SK-N-SH (cell line): Measurements from ENCODE around the gene C19orf81. TPM values are rescaled to one million over a fixed set of nuclear protein-coding genes. Genes with fewer than 3 reads are reported as not detected.

Source experiments
- CTCF ChIA-PET: fragments of 300-600, 350-600 bp; formaldehyde crosslinking; extraction: SDS; loops from one replicate; lab custom pipeline; 2021; lab: Yijun Ruan, JAX
- POLR2A ChIA-PET: fragments of 350-600 bp; sonication (Branson Sonifier 250); formaldehyde crosslinking; extraction: SDS; loops from one replicate; lab custom pipeline; 2020; ENCODE audit warnings: antibody characterized with exemption, inconsistent platforms; lab: Yijun Ruan, JAX
- DNase-seq: peaks from one replicate; pipeline ENCODE4 v3.0.0; 2012
- H2AFZ ChIP-seq: fragments of 200-600 bp; sonication (generic); 2 replicates; pipeline ENCODE4 v1.8.1; 2016; ENCODE audit warnings: antibody characterized with exemption, mild to moderate bottlenecking, low read depth
- H3F3A ChIP-seq: fragments of 200-600 bp; sonication (generic); replicated peaks from 2 replicates; pipeline ENCODE3; 2016; ENCODE audit warnings: antibody characterized with exemption, mild to moderate bottlenecking; ENCODE audit not compliant: insufficient read depth
- H3K27ac ChIP-seq, 2 experiments: fragments of 200-500 bp in 1 of 2; fragments of 200-600 bp in 1 of 2; sonication (Bioruptor generic) in 1 of 2; sonication (generic), shearing (Covaris generic) in 1 of 2; 2 replicates each; pipeline versions ENCODE4 v1.5.1 to v1.6.1; 2014 to 2016; ENCODE audit warnings: low read depth in 2 of 2, inconsistent platforms in 1 of 2, low read length in 1 of 2, mild to moderate bottlenecking in 1 of 2, mixed read lengths in 1 of 2
- H3K27me3 ChIP-seq: fragments of 200-600 bp; sonication (generic), shearing (Covaris generic); 2 replicates; pipeline ENCODE4 v1.6.1; 2016; ENCODE audit warnings: mixed run types; ENCODE audit not compliant: insufficient read depth
- H3K36me3 ChIP-seq, 2 experiments: fragments of 200-500 bp in 1 of 2; fragments of 200-600 bp in 1 of 2; sonication (Bioruptor generic) in 1 of 2; sonication (generic) in 1 of 2; replicated peaks in 1 of 2; 2 replicates each; pipeline versions ENCODE3 to v1.5.1; 2014 to 2016; ENCODE audit warnings: low read length in 1 of 2, mild to moderate bottlenecking in 1 of 2; ENCODE audit not compliant: insufficient read depth in 2 of 2, control insufficient read depth in 1 of 2
- H3K4me1 ChIP-seq, 2 experiments: fragments of 200-500 bp in 1 of 2; fragments of 200-600 bp in 1 of 2; sonication (Bioruptor generic) in 1 of 2; sonication (generic), shearing (Covaris generic) in 1 of 2; 2 replicates each; pipeline versions ENCODE4 v1.5.1 to v1.6.1; 2014 to 2016; ENCODE audit warnings: low read depth in 1 of 2, low read length in 1 of 2, mixed run types in 1 of 2; ENCODE audit not compliant: insufficient read depth in 2 of 2, control insufficient read depth in 1 of 2
- H3K4me2 ChIP-seq: fragments of 200-600 bp; sonication (generic), shearing (Covaris generic); 2 replicates; pipeline ENCODE4 v1.6.1; 2017; ENCODE audit warnings: mixed run types
- H3K4me3 ChIP-seq, 2 experiments: fragments of 200-500 bp in 1 of 2; fragments of 200-600 bp in 1 of 2; sonication (Bioruptor generic) in 1 of 2; sonication (generic), shearing (Covaris generic) in 1 of 2; 2 replicates each; pipeline versions ENCODE4 v1.5.1 to v1.8.1; 2014 to 2016; ENCODE audit warnings: low read depth in 2 of 2, inconsistent platforms in 1 of 2, low read length in 1 of 2, mild to moderate bottlenecking in 1 of 2, mixed read lengths in 1 of 2, moderate library complexity in 1 of 2
- H3K79me2 ChIP-seq: fragments of 200-600 bp; sonication (generic); 2 replicates; pipeline ENCODE4 v1.8.1; 2017; ENCODE audit warnings: mild to moderate bottlenecking; ENCODE audit not compliant: insufficient read depth
- H3K9ac ChIP-seq: fragments of 200-600 bp; sonication (generic); 2 replicates; pipeline ENCODE4 v1.6.1; 2017; ENCODE audit warnings: mixed run types
- H3K9me2 ChIP-seq: fragments of 200-600 bp; sonication (generic); 2 replicates; pipeline ENCODE4 v1.6.1; 2017; ENCODE audit warnings: mixed run types
- H3K9me3 ChIP-seq: fragments of 200-600 bp; sonication (generic); 2 replicates; pipeline ENCODE4 v1.6.1; 2017; ENCODE audit warnings: mixed run types, mild to moderate bottlenecking, moderate library complexity
- H4K20me1 ChIP-seq: fragments of 200-600 bp; sonication (generic); 2 replicates; pipeline ENCODE4 v1.6.1; 2017; ENCODE audit warnings: mild to moderate bottlenecking, mixed run types; ENCODE audit not compliant: insufficient read depth
- CTCF ChIP-seq: fragments of 200-600 bp; sonication (generic); IDR thresholded peaks from 2 replicates; pipeline ENCODE4 v1.6.1; 2017; ENCODE audit warnings: antibody characterized with exemption, mild to moderate bottlenecking, moderate library complexity
- EP300 ChIP-seq, 2 experiments: IDR thresholded peaks; 2 replicates each; pipeline versions ENCODE4 v1.4.0 to v1.6.1; 2012; ENCODE audit warnings: borderline replicate concordance in 1 of 2, low read depth in 1 of 2, low read length in 1 of 2
- FOSL2 ChIP-seq: IDR thresholded peaks from 2 replicates; pipeline ENCODE4 v1.4.0; 2012; ENCODE audit warnings: low read depth, mild to moderate bottlenecking, moderate library complexity, borderline replicate concordance
- GATA2 ChIP-seq: sonication (generic); formaldehyde crosslinking; IDR thresholded peaks from 2 replicates; pipeline ENCODE4 v1.5.0; 2020; ENCODE audit warnings: mild to moderate bottlenecking, missing genetic modification reagents
- MAX ChIP-seq: IDR thresholded peaks from 2 replicates; pipeline ENCODE4 v1.4.0; 2012; ENCODE audit warnings: low read depth
- MXI1 ChIP-seq: IDR thresholded peaks from 2 replicates; pipeline ENCODE4 v1.6.1; 2012; ENCODE audit warnings: mild to moderate bottlenecking, low read depth, low read length, improper control_type of control experiment
- NFIC ChIP-seq: IDR thresholded peaks from 2 replicates; pipeline ENCODE4 v1.4.0; 2012; ENCODE audit warnings: borderline replicate concordance
- REST ChIP-seq: IDR thresholded peaks from 2 replicates; pipeline ENCODE4 v1.6.1; 2012; ENCODE audit warnings: mild to moderate bottlenecking, low read depth, low read length, moderate library complexity
- RFX5 ChIP-seq: IDR thresholded peaks from 2 replicates; pipeline ENCODE4 v1.6.1; 2012; ENCODE audit warnings: mild to moderate bottlenecking, improper control_type of control experiment, low read length
- RXRA ChIP-seq: IDR thresholded peaks from 2 replicates; pipeline ENCODE4 v1.4.0; 2012; ENCODE audit warnings: low read depth, mild to moderate bottlenecking, borderline replicate concordance
- SMC3 ChIP-seq: IDR thresholded peaks from 2 replicates; pipeline ENCODE4 v1.6.1; 2012; ENCODE audit warnings: low read depth, low read length, improper control_type of control experiment
- USF2 ChIP-seq: fragments of 150-350 bp; IDR thresholded peaks from 2 replicates; pipeline ENCODE4 v1.6.1; 2017; ENCODE audit warnings: antibody characterized with exemption, low read length, low read depth, borderline replicate concordance
- WGBS: methylation state at CpG from one replicate; pipeline ENCODE4 v1.1.6; 2017; ENCODE audit warnings: low lambda C conversion rate; 5-methylcytosine and 5-hydroxymethylcytosine counted together
- polyA plus RNA-seq, 3 experiments: library from polyadenylated mRNA; depleted of rRNA; stranded (reverse); fragments of >200 nt; gene quantifications; 2 replicates each; pipeline ENCODE4 v1.2.3, GENCODE V29; 2012

The C19orf81 gene
- polyA plus RNA-seq, 1 of the 3 experiments (the other 2 are of a cell fraction): 5.7 TPM

- Histone ChIP-seq H3K4me2 (no peak overlapping the region), H3K4me3 (no peak overlapping the region), H3K79me2 (no peaks in the 10 kb centered on the region), H3K9me3 (no peaks in the 10 kb centered on the region), H3K27me3 (no peaks in the 10 kb centered on the region; the same call in 1 of the 2 replicates), H3K9me2 (no peaks in the 10 kb centered on the region), H3K36me3 (no peaks in the 10 kb centered on the region), H3K27ac (no peak overlapping the region), H3F3A (no peaks in the 10 kb centered on the region), H3K9ac (no peak overlapping the region), H3K4me1 (no peaks in the 10 kb centered on the region), H4K20me1 (no peaks in the 10 kb centered on the region), H2AFZ (no peak overlapping the region)
- WGBS: 29% methylated on average over 4 of the region's 4 CpGs
- TF ChIP-seq REST: no peak
- TF ChIP-seq EP300 (IDR thresholded peaks at IDR 0.05; ENCODE audit: borderline replicate concordance in 1 of 2, low read depth in 1 of 2, low read length in 1 of 2): no peak
- no peak for TF ChIP-seq RXRA
- ChIA-PET CTCF (interaction anchor here (0.7 to 1.1 kb wide), 3 partner anchors 90 to 157 kb away, joined by 3 to 4 read pairs (median 3); no protein-coding TSS in a partner anchor), POLR2A (no interaction called here)
- DNase-seq: no peak
These were observed 22.4 kb upstream of the C19orf81 start for GRCh38 chr19:50626795-50627194.

GRCh38 chr19:50628146-50628545 is 21.1 kb upstream of the C19orf81 start:
- Histone ChIP-seq H3K9me2 (no peaks in the 10 kb centered on the region), H3K36me3 (no peaks in the 10 kb centered on the region), H4K20me1 (no peaks in the 10 kb centered on the region), H3F3A (no peaks in the 10 kb centered on the region), H3K4me1 (no peaks in the 10 kb centered on the region), H3K4me2 (no peak overlapping the region), H3K79me2 (no peaks in the 10 kb centered on the region), H3K27me3 (no peaks in the 10 kb centered on the region; the same call in 1 of the 2 replicates), H3K27ac (no peak overlapping the region), H2AFZ (no peak overlapping the region), H3K4me3 (no peak overlapping the region), H3K9ac (no peak overlapping the region), H3K9me3 (no peaks in the 10 kb centered on the region)
- TF ChIP-seq USF2 (no peak), SMC3 (no peak), FOSL2 (no peak), CTCF (no peak), MXI1 (no peak), MAX (no peak), RXRA (no peak), NFIC (no peak), RFX5 (no peak), GATA2 (CRISPR knock-in tag) (no peak)
- WGBS: 79% methylated on average over 5 of the region's 5 CpGs
- POLR2A ChIA-PET: no interaction called here
- CTCF ChIA-PET: no interaction called here
- DNase-seq: no peak
